ENCODE measurements around the gene RFX2. TPM values are rescaled to one million over a fixed set of nuclear protein-coding genes. Genes with fewer than 3 reads are reported as not detected.

The RFX2 gene
- total and polyA plus RNA-seq, 12 donors: 2.3 to 10.4 (median 4.6) TPM

- 84 to 85% (median 85%) methylated on average over 4 of the region's 4 CpGs for WGBS, 4 donors
These were observed 12.4 kb downstream of the RFX2 start for GRCh38 chr19:6097911-6098310.

DNA sequence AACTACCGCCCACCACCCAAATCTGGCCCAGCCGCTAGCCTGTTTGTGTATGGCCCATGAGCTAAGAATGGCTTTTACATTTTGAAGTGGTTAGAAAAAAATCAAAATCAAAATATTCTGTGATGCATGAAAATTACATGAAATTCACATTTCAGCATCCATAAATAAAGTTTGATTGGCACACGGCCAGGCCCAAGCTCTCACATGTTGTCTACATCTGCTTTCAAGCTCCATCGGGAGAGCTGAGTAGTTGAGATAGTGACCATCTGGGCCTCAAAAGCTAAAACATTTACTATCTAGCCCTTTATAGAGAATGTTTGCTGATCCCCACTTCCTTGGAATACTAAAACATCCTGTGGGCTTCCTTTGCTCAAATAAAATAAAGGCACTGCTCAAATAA, 14.5 kb downstream of the RFX2 start:
- H3K9me3 ChIP-seq (replicated peaks in 1 of 3): no peaks in the 10 kb centered on the region
- DNase-seq: no peak
- H3K4me3 ChIP-seq: no peak overlapping the region
- H3K36me3 ChIP-seq (replicated peaks in 1 of 2): no peaks in the 10 kb centered on the region
- TF ChIP-seq POLR2A (IDR thresholded peaks at IDR 0.05) (no peak), CTCF (IDR thresholded peaks at IDR 0.05) (no peak)
- intact Hi-C loops (cut with DNase I): no loop called here
- no peaks in the 10 kb centered on the region for H3K27me3 ChIP-seq
- 73 to 92% (median 83%) methylated on average over 4 of the region's 4 CpGs for WGBS, 4 donors
- peaks cover 8 to 22% of the 10 kb centered on the region in 2 donors for H3K4me1 ChIP-seq (replicated peaks in 1 of 2)
- H3K27ac ChIP-seq: no peak overlapping the region

More at GRCh38 chr19:6097911-6098310, 12.4 kb downstream of the RFX2 start:
- Histone ChIP-seq H3K27ac (peak overlapping the region in 1 of 5 donors; percentile 0), H3K4me1 (replicated peaks in 1 of 2) (peaks cover under 1 to 16% of the 10 kb centered on the region in 2 donors), H3K27me3 (no peaks in the 10 kb centered on the region), H3K36me3 (replicated peaks in 1 of 2) (no peaks in the 10 kb centered on the region), H3K4me3 (no peak overlapping the region), H3K9me3 (replicated peaks in 1 of 3) (no peaks in the 10 kb centered on the region)
- no peak for TF ChIP-seq CTCF (IDR thresholded peaks at IDR 0.05)
- no peak for DNase-seq
- intact Hi-C loops (cut with DNase I): no loop called here

DNA sequence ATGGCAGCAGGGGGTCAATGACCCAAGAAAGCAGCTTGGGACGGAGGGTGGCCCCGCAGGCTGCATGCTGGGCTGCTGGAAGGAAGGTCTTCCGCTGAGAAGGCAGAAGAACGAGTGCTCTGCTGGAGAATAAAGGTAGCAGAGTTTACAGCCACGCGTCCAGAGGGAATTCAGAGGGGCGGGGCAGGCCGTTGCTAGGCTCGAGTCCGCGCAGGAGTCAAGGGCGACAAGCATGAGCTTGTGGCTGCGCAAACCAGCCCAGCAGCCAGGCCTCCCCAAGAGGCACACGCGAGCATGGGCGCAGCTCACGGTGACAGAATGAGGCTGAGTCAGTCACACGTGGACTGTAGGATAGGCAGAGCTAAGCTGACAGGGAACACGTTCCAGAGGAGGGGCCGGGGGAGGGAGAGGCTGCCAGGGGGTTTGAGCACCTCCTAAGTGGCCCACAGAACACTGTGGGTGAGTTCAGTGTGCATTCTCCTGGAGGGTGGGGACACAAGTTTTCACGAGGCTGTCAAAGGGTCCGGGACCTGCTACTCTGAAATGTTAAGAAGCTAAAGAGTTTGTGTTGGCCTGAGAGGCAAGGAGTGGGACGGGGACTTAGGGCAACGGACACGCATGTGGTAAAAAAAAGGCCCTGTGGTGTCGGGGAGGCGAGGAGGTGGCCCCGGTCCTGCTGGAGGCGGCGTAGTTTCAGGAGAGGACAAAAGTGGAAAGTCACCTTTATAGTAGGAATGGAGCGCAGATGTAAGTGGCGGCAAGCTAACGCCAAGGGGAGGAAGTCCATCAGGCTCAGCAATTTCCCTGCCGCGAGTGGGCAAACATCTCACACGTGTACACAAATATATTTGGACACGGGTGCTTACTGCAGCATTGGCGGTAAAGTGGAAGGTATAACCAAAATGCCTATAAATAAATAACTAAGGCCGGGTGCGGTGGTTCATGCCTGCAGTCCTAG, 17.7 kb downstream of the RFX2 start:
- 42 to 59% (median 47%) methylated on average over 29 to 40 of the region's 40 CpGs for WGBS, 4 donors

More for the DNA sequence above, 17.7 kb downstream of the RFX2 start:
- DNase-seq: peak; percentile 87 to 96 (median 94)
- peak overlapping the region in 4 of 5 donors; percentile 74 to 91 (median 82) for H3K27ac ChIP-seq
- H3K9me3 ChIP-seq (replicated peaks in 1 of 3): no peaks in the 10 kb centered on the region
- H3K36me3 ChIP-seq (replicated peaks in 1 of 2): no peaks in the 10 kb centered on the region
- TF ChIP-seq CTCF (IDR thresholded peaks at IDR 0.05) (peak in 3 of 6 experiments; percentile 18 to 37 (median 28)), POLR2A (IDR thresholded peaks at IDR 0.05) (peak in 1 of 2 donors; percentile 68)
- H3K4me3 ChIP-seq: peak overlapping the region in 1 of 4 donors; percentile 9
- H3K4me1 ChIP-seq (replicated peaks in 1 of 2): peaks cover 19 to 29% of the 10 kb centered on the region in 2 donors
- intact Hi-C loops (cut with DNase I): no loop called here
- H3K27me3 ChIP-seq: no peaks in the 10 kb centered on the region
